IMR-90 (cell line): ENCODE data around the gene IL34. TPM values are rescaled to one million over a fixed set of nuclear protein-coding genes. Genes with fewer than 3 reads are reported as not detected.

Source experiments
- ATAC-seq: fragments of 200-7000 bp; cut with Tn5 transposase; 2 replicates; pipeline ENCODE4 v1.9.1; 2020; ENCODE audit warnings: low read depth, mild to moderate bottlenecking, moderate library complexity
- BruUV-seq: library from RNA; stranded (reverse); fragments of 400-500 nt; replicated peaks from 2 replicates; lab custom pipeline; 2021; lab: Mats Ljungman, UMichigan
- CTCF ChIA-PET: fragments of 300-600 bp; formaldehyde crosslinking; extraction: SDS; loops from one replicate; lab custom pipeline; 2021; ENCODE audit warnings: antibody characterized with exemption; lab: Yijun Ruan, JAX
- POLR2A ChIA-PET: fragments of 300-600 bp; sonication (Branson Sonifier 250); formaldehyde crosslinking; loops from one replicate; lab custom pipeline; 2022; ENCODE audit warnings: antibody characterized with exemption; ENCODE audit not compliant: unreplicated experiment; lab: Charles Lee
- DNase-seq: peaks from one replicate; pipeline ENCODE4 v3.0.0; 2013
- H2AFZ ChIP-seq: replicated peaks from 2 replicates; pipeline ENCODE3; 2013; ENCODE audit warnings: low read length, mild to moderate bottlenecking; ENCODE audit not compliant: poor library complexity
- H2AK5ac ChIP-seq: 2 replicates; pipeline ENCODE4 v1.6.1; 2013; ENCODE audit warnings: low read depth, low read length, inconsistent platforms
- H2AK9ac ChIP-seq: replicated peaks from 2 replicates; pipeline ENCODE3; 2013; ENCODE audit warnings: mild to moderate bottlenecking, low read depth, low read length, moderate library complexity; ENCODE audit not compliant: poor library complexity
- H2BK120ac ChIP-seq: 2 replicates; pipeline ENCODE4 v1.6.1; 2013; ENCODE audit warnings: low read depth, low read length, inconsistent platforms
- H2BK15ac ChIP-seq: 3 replicates; pipeline ENCODE4 v1.6.1; 2013; ENCODE audit warnings: low read depth, low read length, inconsistent platforms
- H2BK20ac ChIP-seq: 2 replicates; pipeline ENCODE4 v1.6.1; 2013; ENCODE audit warnings: low read depth, mild to moderate bottlenecking, inconsistent platforms, low read length, moderate library complexity
- H2BK5ac ChIP-seq: 2 replicates; pipeline ENCODE4 v1.6.1; 2013; ENCODE audit warnings: mild to moderate bottlenecking, low read depth, low read length, inconsistent platforms; ENCODE audit not compliant: poor library complexity, severe bottlenecking
- H3K14ac ChIP-seq: replicated peaks from 2 replicates; pipeline ENCODE4 v1.6.1; 2013; ENCODE audit warnings: low read depth, low read length, inconsistent platforms
- H3K18ac ChIP-seq: 2 replicates; pipeline ENCODE4 v1.6.1; 2013; ENCODE audit warnings: low read depth, low read length, control low read depth
- H3K23ac ChIP-seq: 2 replicates; pipeline ENCODE4 v1.6.1; 2013; ENCODE audit warnings: low read depth, low read length, inconsistent platforms
- H3K27ac ChIP-seq: 2 replicates; pipeline ENCODE4 v1.5.1; 2013; ENCODE audit warnings: mild to moderate bottlenecking, control low read depth, low read length; ENCODE audit not compliant: insufficient read depth
- H3K27me3 ChIP-seq: 2 replicates; pipeline ENCODE4 v1.6.1; 2013; ENCODE audit warnings: low read length; ENCODE audit not compliant: control insufficient read depth, insufficient read depth
- H3K36me3 ChIP-seq: 2 replicates; pipeline ENCODE4 v1.6.1; 2013; ENCODE audit warnings: low read length, mixed read lengths; ENCODE audit not compliant: control insufficient read depth, insufficient read depth
- H3K4ac ChIP-seq: 2 replicates; pipeline ENCODE4 v1.6.1; 2013; ENCODE audit warnings: low read depth, low read length, inconsistent platforms
- H3K4me1 ChIP-seq: 2 replicates; pipeline ENCODE4 v1.6.1; 2013; ENCODE audit warnings: low read length, mixed read lengths; ENCODE audit not compliant: control insufficient read depth, insufficient read depth
- H3K4me2 ChIP-seq: 2 replicates; pipeline ENCODE4 v1.6.1; 2013; ENCODE audit warnings: low read depth, mild to moderate bottlenecking, control low read depth, low read length, moderate library complexity
- H3K4me3 ChIP-seq: 2 replicates; pipeline ENCODE4 v1.5.1; 2013; ENCODE audit warnings: low read depth, mild to moderate bottlenecking, control low read depth, low read length, moderate library complexity; ENCODE audit not compliant: insufficient read depth
- H3K56ac ChIP-seq: 2 replicates; pipeline ENCODE4 v1.6.1; 2013; ENCODE audit warnings: low read length, inconsistent platforms; ENCODE audit not compliant: insufficient read depth; ENCODE audit errors: extremely low read depth
- H3K79me1 ChIP-seq, 2 experiments: 2 replicates each; pipeline ENCODE4 v1.6.1; 2013; ENCODE audit warnings: low read length in 2 of 2, inconsistent platforms in 1 of 2, low read depth in 1 of 2
- H3K9ac ChIP-seq: 2 replicates; pipeline ENCODE4 v1.6.1; 2013; ENCODE audit warnings: low read depth, low read length, control low read depth
- H3K9me1 ChIP-seq: 2 replicates; pipeline ENCODE4 v1.6.1; 2013; ENCODE audit warnings: low read length, inconsistent platforms; ENCODE audit not compliant: insufficient read depth
- H3K9me3 ChIP-seq: 2 replicates; pipeline ENCODE4 v1.6.1; 2013; ENCODE audit warnings: low read length; ENCODE audit not compliant: control insufficient read depth, insufficient read depth
- H4K20me1 ChIP-seq: 2 replicates; pipeline ENCODE4 v1.6.1; 2013; ENCODE audit warnings: low read length, inconsistent platforms; ENCODE audit not compliant: insufficient read depth
- H4K5ac ChIP-seq: 2 replicates; pipeline ENCODE4 v1.6.1; 2013; ENCODE audit warnings: mild to moderate bottlenecking, low read depth, low read length, control low read depth
- H4K8ac ChIP-seq, 2 experiments: 2 replicates each; pipeline ENCODE4 v1.6.1; 2013; ENCODE audit warnings: low read depth in 2 of 2, low read length in 2 of 2, control low read depth in 1 of 2, inconsistent platforms in 1 of 2
- H4K91ac ChIP-seq: 2 replicates; pipeline ENCODE4 v1.6.1; 2013; ENCODE audit warnings: low read depth, low read length, inconsistent platforms; ENCODE audit not compliant: insufficient read depth
- ELK1 ChIP-seq: fragments of 150-350 bp; IDR thresholded peaks from 2 replicates; pipeline ENCODE4 v1.6.1; 2016; ENCODE audit warnings: low read depth, mild to moderate bottlenecking, low read length, moderate library complexity, borderline replicate concordance
- FOS ChIP-seq: fragments of 150-350 bp; IDR thresholded peaks from 2 replicates; pipeline ENCODE4 v1.6.1; 2016; ENCODE audit warnings: low read depth, low read length
- MAZ ChIP-seq: IDR thresholded peaks from 2 replicates; pipeline ENCODE4 v1.6.1; 2012; ENCODE audit warnings: low read depth, mild to moderate bottlenecking, low read length, improper control_type of control experiment, moderate library complexity, borderline replicate concordance
- MXI1 ChIP-seq: IDR thresholded peaks from 2 replicates; pipeline ENCODE4 v1.6.1; 2012; ENCODE audit warnings: low read depth, mild to moderate bottlenecking, low read length, moderate library complexity, borderline replicate concordance
- POLR2A ChIP-seq: IDR thresholded peaks from 2 replicates; pipeline ENCODE4 v1.6.1; 2012; ENCODE audit warnings: mild to moderate bottlenecking, low read depth, low read length
- RAD21 ChIP-seq: IDR thresholded peaks from 2 replicates; pipeline ENCODE4 v1.6.1; 2012; ENCODE audit warnings: low read length, improper control_type of control experiment
- RFX5 ChIP-seq: IDR thresholded peaks from 2 replicates; pipeline ENCODE4 v1.8.0; 2012; ENCODE audit warnings: low read depth, mild to moderate bottlenecking, low read length, moderate library complexity
- SMC3 ChIP-seq: fragments of 150-350 bp; IDR thresholded peaks from 2 replicates; pipeline ENCODE4 v1.6.1; 2016; ENCODE audit warnings: low read depth, mild to moderate bottlenecking, antibody characterized with exemption, low read length, moderate library complexity
- WGBS, 2 experiments: methylation state at CpG; one replicate each; pipeline versions ENCODE4 v1.1.5 to v1.1.7; 2013; ENCODE audit warnings: missing lambda C conversion rate in 2 of 2; ENCODE audit not compliant: insufficient read length in 1 of 2; ENCODE audit errors: extremely low coverage in 2 of 2; 5-methylcytosine and 5-hydroxymethylcytosine counted together
- dilution Hi-C: fragments of 300-500 bp; cut with HindIII; formaldehyde crosslinking; loops from one replicate; pipeline ENCODE4 v1.14.3; 2018; ENCODE audit warnings: low sequenced_read_pairs; ENCODE audit not compliant: unreplicated experiment
- in situ Hi-C: fragments of 300-500 bp; cut with MboI; formaldehyde crosslinking; loops from 3 replicates; pipeline ENCODE4 v1.14.3; 2019; ENCODE audit warnings: low sequenced_read_pairs, inconsistent platforms, mixed read lengths
- intact Hi-C: fragments of 100-400 bp; cut with micrococcal nuclease; formaldehyde crosslinking; loops from 2 replicates; pipeline ENCODE4 v1.10.0; 2022
- polyA plus RNA-seq, 3 experiments: library from polyadenylated mRNA; depleted of rRNA; stranded (reverse); fragments of >200 nt; gene quantifications; 2 replicates each; pipeline ENCODE4 v1.2.3, GENCODE V29; 2012; ENCODE audit warnings: low replicate concordance in 1 of 3
- total RNA-seq: library from RNA; depleted of rRNA; stranded (reverse); fragments of >200 nt; gene quantifications from 2 replicates; pipeline ENCODE4 v1.2.3, GENCODE V29; 2012

The IL34 gene
- total and polyA plus RNA-seq, 2 of the 4 experiments (the other 2 are of a cell fraction) = 1.3 to 2.5 TPM

GRCh38 chr16:70649300-70649699, 2.9 kb downstream of the IL34 start:
- H2BK5ac ChIP-seq = no peak overlapping the region
- no peaks in the 10 kb centered on the region for H3K79me1 ChIP-seq
- no TSS peak for BruUV-seq
- no peak overlapping the region for H3K4me2 ChIP-seq
- H2AK5ac ChIP-seq = peak overlapping the region; percentile 7; the same call in 1 of the 2 replicates
- 0 out of 2 replicates have a peak, but pooled peaks cover 4% of the 10 kb centered on the region for H3K27me3 ChIP-seq
- no peak overlapping the region for H3K56ac ChIP-seq
- H3K27ac ChIP-seq = no peak overlapping the region
- TF ChIP-seq RAD21 = no peak
- TF ChIP-seq MAZ = no peak
- no peak for TF ChIP-seq ELK1
- no peak for TF ChIP-seq POLR2A
- no peak for TF ChIP-seq SMC3
- TF ChIP-seq FOS = no peak
- TF ChIP-seq RFX5 = no peak
- TF ChIP-seq MXI1 = no peak
- H3K18ac ChIP-seq = no peak overlapping the region
- POLR2A ChIA-PET = no interaction called here
- no peak overlapping the region for H4K91ac ChIP-seq
- no peaks in the 10 kb centered on the region for H4K20me1 ChIP-seq
- H4K8ac ChIP-seq = no peak overlapping the region
- H3K4me1 ChIP-seq = peaks cover 3% of the 10 kb centered on the region
- no peaks in the 10 kb centered on the region for H3K36me3 ChIP-seq
- H3K4me3 ChIP-seq = no peak overlapping the region
- no peak overlapping the region for H3K23ac ChIP-seq
- peak overlapping the region; percentile 13 for H2AFZ ChIP-seq
- dilution Hi-C loops (no loop called here), intact Hi-C loops (no loop called here), in situ Hi-C loops (loop anchor here (5.0 kb wide), 1 partner anchor 277 kb away; no protein-coding TSS in a partner anchor)
- H3K9me3 ChIP-seq = no peaks in the 10 kb centered on the region
- ATAC-seq (0 out of 2 replicates have a peak, but pooled peaks have one; percentile 10), DNase-seq (peak; percentile 26)
- no peak overlapping the region for H3K4ac ChIP-seq
- no peak overlapping the region for H3K14ac ChIP-seq
- H2BK15ac ChIP-seq = no peak overlapping the region
- no peak overlapping the region for H2BK120ac ChIP-seq
- no peak overlapping the region for H4K5ac ChIP-seq
- no peak overlapping the region for H2BK20ac ChIP-seq
- WGBS, 2 experiments = no CpG with 5 or more reads among the region's 7 CpGs
- CTCF ChIA-PET = no interaction called here
- no peaks in the 10 kb centered on the region; the same call in 1 of the 2 replicates for H3K9me1 ChIP-seq
- no peak overlapping the region for H2AK9ac ChIP-seq
- no peak overlapping the region for H3K9ac ChIP-seq
